EL (cell line): ENCODE results near the gene GSTA5.
"Not testable (repeated sequence)": the region's sequence is repeated elsewhere in the genome, so short reads cannot be mapped to it uniquely, and the experiment has no call there.

Source experiments
- DNase-seq: peaks from one replicate; pipeline ENCODE4 v3.0.0-alpha.2; 2016

The GSTA5 gene

GRCh38 chr6:52830869-52831268 is 9.7 kb downstream of the GSTA5 start:
- DNase-seq, result not testable (repeated sequence)

DNA sequence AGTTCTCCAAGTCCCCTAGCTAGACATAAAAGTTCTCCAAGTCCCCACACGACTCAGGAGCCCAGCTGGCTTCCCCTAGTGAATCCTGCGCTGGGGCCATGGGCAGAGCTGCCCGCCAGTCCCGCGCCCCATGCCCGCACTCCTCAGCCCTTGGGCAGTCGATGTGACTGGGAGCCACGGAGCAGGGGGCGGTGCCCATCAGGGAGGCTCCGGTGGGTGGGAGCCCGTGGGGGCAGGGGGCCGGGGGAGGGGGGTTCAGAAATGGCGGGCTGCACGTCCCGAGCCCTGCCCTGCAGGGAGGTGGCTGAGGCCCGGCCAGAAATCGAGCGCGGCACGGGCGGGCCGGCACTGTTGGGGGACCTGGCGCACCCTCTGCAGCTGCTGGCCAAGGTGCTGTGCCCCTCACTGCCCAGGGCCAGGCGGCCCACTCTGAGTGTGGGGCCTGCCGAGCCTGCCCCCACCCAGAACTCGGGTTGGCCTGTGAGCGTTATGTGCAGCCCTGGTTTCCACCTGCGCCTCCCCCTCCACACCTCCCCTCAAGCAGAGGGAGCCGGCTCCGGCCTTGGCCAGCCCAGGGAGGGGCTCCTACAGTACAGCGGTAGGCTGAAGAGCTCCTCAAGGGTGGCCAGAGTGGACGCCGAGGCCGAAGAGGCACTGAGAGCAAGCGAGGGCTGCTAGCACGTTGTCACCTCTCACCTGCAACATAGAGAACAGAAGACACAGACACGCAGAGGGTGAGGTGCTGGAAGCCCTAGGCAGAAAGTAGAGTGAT is 11.4 kb downstream of the GSTA5 start:
- no peak for DNase-seq

- not testable (repeated sequence) for DNase-seq
These were observed 12.0 kb downstream of the GSTA5 start for GRCh38 chr6:52828621-52829020.

GRCh38 chr6:52827073-52827783 is 13.4 kb downstream of the GSTA5 start:
- not testable (repeated sequence) for DNase-seq

DNA sequence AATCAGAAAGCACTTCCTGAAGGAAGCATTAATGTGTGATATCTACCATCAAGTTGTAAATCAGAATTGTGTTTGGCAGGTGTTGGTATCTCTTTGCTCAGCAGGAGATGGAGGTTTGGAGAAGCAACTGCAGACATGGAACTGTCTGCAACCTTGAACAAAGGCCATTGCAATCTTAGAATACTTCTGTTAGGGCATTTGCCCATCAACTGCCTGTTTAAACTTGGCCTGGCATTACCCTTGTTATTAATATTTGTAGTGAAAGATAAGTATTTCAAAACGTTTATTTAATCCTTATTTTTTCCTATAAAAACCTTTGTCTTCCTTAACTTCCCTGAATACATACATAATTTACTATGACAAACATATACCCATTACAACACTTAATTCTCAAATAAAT is 14.1 kb downstream of the GSTA5 start:
- no peak for DNase-seq

DNA sequence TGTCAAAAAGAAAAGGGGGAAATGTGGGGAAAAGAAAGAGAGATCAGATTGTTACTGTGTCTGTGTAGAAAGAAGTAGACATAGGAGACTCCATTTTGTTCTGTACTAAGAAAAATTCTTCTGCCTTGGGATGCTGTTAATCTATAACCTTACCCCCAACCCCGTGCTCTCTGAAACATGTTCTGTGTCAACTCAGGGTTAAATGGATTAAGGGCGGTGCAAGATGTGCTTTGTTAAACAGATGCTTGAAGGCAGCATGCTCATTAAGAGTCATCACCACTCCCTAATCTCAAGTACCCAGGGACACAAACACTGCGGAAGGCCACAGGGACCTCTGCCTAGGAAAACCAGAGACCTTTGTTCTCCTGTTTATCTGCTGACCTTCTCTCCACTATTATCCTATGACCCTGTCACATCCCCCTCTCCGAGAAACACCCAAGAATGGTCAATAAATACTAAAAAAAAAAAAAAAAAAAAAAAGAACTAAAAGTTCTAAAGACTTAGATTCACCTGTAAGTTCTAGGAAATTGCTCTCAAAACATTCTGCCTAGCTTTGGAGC is 14.6 kb downstream of the GSTA5 start:
- not testable (repeated sequence) for DNase-seq

DNA sequence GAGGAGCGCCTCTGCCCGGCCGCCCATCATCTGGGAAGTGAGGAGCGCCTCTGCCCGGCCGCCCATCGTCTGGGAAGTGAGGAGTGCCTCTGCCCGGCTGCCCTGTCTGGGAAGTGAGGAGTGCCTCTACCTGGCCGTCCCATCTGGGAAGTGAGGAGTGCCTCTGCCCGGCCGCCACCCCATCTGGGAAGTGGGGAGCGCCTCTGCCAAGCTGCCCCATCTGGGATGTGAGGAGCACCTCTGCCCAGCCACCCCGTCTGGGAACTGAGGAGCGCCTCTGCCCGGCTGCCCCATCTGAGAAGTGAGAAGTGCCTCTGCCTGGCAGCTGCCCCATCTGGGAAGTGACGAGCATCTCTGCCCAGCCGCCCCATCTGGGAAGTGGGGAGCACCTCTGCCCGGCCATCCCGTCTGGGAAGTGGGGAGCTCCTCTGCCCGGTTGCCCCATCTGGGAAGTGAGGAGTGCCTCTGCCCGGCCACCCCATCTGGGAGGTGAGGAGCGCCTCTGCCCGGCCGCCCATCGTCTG is 15.3 kb downstream of the GSTA5 start:
- not testable (repeated sequence) for DNase-seq

DNA sequence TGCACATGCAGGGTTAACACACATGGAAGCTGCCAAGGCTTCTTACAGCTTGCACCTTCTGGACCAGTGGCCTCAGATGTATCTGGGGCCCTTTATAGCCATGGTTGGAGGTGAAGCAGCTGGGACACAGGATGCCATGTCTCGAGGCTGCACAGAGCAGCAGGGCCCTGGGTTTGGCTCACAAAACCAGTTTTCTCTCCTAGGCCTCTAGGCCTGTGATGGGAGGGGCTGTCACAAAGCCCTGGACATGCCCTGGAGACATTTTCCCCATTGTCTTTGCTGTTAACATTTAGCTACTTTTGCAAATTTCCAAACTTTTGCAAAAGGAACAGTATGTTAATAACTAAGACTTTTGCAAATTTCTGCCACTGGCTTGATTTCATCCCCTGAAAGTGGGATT is 18.8 kb downstream of the GSTA5 start:
- no peak for DNase-seq

GRCh38 chr6:52820198-52820597 is 20.4 kb downstream of the GSTA5 start:
- peak; percentile 59 for DNase-seq

DNA sequence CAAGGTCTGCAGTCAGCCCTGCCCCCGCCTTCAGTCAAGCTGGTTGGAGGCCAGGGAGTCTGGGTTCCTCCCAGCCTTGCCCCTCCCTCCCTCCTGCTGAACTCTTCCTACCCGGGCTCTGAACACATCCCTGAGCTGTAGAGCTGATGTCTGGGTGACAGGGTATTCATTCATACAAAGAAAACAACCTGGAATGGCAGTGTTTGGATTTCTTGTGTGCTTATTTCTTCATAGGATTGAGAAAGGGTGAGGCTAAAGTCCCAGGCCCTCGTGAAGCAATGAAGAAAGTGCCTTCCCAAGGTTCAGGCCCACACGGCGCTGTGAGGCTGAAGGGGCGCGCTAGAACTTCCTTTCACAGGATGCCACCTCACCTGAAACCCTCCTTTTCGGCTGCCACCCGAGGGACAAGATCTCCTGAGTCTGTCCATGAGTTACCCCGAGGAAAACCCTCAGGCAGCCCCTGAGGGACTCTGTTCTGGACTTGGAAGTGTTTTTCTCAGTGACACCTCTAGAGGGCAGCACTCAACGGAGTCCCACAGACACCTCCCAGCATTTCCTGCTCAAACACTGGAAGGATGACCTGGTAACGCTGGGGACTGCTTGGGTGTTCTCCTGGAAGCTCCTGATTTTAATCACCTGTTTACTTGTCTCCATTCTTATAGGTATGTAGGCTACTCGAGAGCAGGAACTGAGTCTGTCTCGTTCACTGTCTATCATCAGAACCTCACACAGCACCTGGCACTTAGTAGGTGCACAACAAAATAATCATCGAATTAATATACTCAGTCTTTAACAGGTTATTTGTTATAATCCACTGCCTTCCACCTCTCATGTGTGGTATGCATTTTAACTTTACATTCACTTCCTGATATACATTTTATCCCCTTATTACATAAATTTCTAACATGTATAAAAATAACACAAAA is 25.2 kb downstream of the GSTA5 start:
- peak; percentile 68 for DNase-seq

GRCh38 chr6:52814545-52814944 is 26.1 kb downstream of the GSTA5 start:
- not testable (repeated sequence) for DNase-seq

- DNase-seq, result not testable (repeated sequence)
These were observed 30.8 kb downstream of the GSTA5 start for GRCh38 chr6:52809777-52810176.

DNA sequence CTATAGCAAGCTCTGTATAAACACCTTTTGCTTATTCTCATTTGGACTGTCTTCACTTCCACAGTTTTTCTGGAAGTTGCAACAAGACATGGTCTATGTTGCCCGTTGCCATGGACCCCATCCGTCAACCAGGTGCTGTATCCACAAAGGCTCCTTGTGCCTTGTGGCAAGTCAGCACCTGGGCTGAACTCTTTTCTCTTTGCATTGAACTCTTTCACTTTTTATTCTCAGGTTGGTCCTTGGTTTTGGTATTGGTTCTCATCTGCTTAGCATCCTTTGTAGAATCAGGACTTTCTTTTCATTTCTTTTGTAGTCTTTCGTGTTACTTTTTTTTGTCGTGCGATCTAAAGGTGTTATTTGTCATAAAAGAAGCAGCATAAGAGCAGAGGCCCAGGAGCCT is 32.0 kb downstream of the GSTA5 start:
- DNase-seq, result no peak

DNA sequence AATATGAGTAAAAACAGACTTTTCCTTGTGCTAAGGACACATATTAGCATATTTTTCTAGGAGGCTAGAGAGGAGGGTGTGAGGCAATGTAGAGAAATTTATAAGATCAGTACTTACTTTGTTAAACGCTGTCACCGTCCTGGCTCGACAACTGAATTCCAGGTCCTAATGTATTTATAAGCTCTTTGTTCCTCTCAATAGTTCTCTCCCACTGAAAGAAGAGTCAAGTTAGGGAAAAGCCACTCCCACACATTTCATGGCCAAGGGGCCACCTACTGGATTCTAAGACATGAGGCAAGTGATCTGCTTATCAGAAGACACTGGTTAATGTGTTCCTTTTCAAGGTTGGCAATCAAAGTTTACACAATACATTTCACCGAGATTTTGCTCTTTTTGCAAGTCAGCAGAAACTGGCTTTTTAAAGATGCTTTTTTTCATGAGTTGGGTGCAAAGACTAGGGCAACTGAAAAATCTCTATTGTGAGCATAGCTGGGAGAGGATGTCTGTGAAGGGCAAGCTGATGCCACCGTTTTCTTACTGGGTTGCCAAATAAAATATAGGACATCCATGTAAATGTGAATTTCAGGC is 36.9 kb downstream of the GSTA5 start, which contains the start of gene GSTA1:
Gene GSTA1 (minus strand): TSS at position 149 of the 588 bp plus-strand sequence. CDS start 4,549 bp downstream, outside the sequence.
- DNase-seq, result not testable (repeated sequence)

GRCh38 chr6:52802806-52803205 is 37.8 kb downstream of the GSTA5 start:
- DNase-seq, result no peak

- DNase-seq, result no peak
These were observed 39.3 kb downstream of the GSTA5 start for GRCh38 chr6:52801188-52801841.

DNA sequence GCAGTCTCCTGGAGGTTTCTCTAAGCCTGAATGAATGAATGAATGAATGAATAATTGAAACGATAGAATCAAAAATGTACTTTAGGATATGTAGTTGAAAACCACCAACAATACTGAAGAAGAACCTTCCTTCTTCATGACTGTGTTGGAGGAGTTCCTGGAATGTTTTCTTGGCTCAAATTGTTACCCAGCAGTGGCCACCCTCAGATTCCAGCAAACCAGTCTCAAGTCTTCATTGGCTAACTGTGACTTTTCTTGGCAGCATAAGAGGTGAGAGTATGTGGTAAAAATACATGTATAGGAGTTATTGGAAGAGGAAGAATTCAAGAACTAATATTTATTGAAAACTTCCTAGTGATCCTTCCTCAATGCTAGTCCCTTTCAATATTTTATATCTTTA is 41.3 kb downstream of the GSTA5 start:
- peak; percentile 47 for DNase-seq

DNA sequence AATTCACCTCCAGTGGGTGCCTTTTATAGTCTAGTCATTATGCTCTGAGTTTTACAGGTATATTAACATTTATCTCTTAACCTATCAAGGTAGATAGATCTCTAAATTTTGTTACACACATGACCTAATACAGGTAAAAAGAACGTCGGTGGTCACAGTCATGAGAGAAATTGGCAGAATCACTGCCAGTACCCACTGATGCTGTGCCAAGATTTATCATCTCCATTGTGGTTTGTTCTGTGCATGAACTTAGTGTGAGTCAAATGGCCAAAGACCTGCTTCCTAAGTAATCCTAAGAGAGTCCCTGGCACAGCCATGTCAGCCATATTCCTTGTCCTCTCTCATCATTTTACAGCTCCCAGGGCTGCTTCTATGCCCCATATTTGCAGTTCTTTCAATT is 46.2 kb downstream of the GSTA5 start:
- not testable (repeated sequence) for DNase-seq

DNA sequence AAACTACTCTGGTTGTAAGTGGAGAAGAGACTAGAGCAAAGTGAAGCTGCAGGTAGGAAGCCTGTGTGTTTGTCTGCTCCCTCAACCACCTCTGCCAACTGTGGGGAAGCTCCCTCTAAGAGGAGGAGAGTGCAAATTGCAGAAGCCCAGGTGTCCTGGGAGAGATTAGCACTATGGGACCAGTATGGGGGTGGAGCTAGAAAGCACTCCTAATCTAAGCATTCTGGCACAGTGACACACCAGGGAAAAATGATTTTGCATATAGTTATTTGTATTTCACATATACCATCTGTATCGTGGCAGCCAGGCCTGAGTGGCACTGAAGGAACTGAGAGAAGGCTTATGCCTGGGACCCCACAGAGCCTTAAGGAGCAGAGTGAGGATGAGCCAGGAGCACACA is 49.8 kb downstream of the GSTA5 start:
- peak; percentile 43 for DNase-seq

DNA sequence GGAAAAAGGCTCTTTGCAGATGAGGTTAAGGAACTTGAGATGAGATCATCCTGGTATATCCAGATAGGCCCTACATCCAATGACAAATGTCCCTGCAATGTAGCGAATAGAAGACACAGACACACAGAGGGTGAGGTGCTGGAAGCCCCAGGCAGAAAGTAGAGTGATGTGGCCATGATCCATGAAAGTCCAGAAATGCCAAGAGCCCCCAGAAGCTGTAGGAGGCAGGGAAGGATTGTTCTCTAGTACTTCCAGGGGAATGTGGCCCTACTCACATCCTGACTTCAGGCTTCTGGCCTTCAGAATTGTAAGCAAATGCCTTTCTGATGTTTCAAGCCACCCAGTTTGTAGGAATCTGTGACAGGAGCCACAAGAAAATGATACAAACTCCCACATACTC is 51.0 kb downstream of the GSTA5 start:
- peak; percentile 85 for DNase-seq

GRCh38 chr6:52788478-52788877 is 52.1 kb downstream of the GSTA5 start:
- DNase-seq, result no peak

DNA sequence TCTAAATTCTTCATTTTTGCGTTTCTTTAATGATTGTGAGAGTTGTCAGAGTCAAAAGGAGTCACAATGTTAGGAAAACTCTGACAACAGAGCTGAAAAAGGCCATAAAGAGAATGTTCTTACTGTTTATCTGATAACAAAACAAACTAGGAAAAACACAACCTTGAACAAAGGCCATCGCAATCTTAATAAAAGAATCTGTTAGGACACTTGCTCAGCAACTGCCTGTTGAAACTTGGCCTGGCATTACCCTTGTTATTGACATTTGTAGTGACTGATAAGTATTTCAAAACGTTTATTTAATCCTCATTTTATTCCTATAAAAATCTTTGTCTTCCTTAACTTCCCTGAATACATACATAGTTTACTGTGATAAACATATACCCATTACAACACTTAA is 52.7 kb downstream of the GSTA5 start:
- no peak for DNase-seq
